A673 (cell line): ENCODE measurements around the gene KLK3.

Experiments used
- CTCF ChIP-seq: fragments of 300-800, 200-600 bp; sonication (generic); conservative IDR thresholded peaks from 2 replicates; pipeline ENCODE4 v1.5.1; 2017; ENCODE audit warnings: low read depth, mild to moderate bottlenecking, antibody characterized with exemption, low read length, moderate library complexity, mixed read lengths
- EZH2 ChIP-seq: fragments of 200-600 bp; sonication (generic); IDR thresholded peaks from 2 replicates; pipeline ENCODE4 v1.6.1; 2017; ENCODE audit warnings: borderline replicate concordance, low read depth, mild to moderate bottlenecking, mixed read lengths, antibody characterized with exemption, low read length; ENCODE audit not compliant: poor library complexity, severe bottlenecking

DNA sequence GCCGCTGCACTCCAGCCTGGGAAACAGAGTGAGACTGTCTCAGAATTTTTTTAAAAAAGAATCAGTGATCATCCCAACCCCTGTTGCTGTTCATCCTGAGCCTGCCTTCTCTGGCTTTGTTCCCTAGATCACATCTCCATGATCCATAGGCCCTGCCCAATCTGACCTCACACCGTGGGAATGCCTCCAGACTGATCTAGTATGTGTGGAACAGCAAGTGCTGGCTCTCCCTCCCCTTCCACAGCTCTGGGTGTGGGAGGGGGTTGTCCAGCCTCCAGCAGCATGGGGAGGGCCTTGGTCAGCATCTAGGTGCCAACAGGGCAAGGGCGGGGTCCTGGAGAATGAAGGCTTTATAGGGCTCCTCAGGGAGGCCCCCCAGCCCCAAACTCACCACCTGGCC is 18.3 kb downstream of the KLK3 start, which contains the start of gene KLK2:
- no peak for TF ChIP-seq CTCF
- TF ChIP-seq EZH2: no peak
